ENCODE measurements around the gene RBM34. TPM values are rescaled to one million over a fixed set of nuclear protein-coding genes. Genes with fewer than 3 reads are reported as not detected.

RBM34 gene
- total and polyA plus RNA-seq, 2 donors (not counting 3 experiments of a cell fraction or from before 2014, with no cell fraction given) = 16.1 to 80.7 TPM

- H3K4me2 ChIP-seq (ENCODE audit: insufficient read depth, low read length) = peak overlapping the region; percentile 28
- ChIA-PET CTCF (interaction anchor here (1.2 to 2.8 kb wide), 4 partner anchors 9 to 295 kb away, joined by 3 to 14 read pairs (median 4); no protein-coding TSS in a partner anchor), POLR2A (no interaction called here)
- peaks cover 2% of the 10 kb centered on the region for H4K20me1 ChIP-seq (replicated peaks; ENCODE audit: control insufficient read depth, extremely low read depth, insufficient read depth, low read length)
- H3K27me3 ChIP-seq (ENCODE audit: control insufficient read depth in 2 of 2, insufficient read depth in 2 of 2, low read length in 2 of 2) = no peaks in the 10 kb centered on the region
- peaks cover 7% of the 10 kb centered on the region for H3K4me1 ChIP-seq (ENCODE audit: control insufficient read depth, extremely low read depth, insufficient read depth, low read length)
- DNase-seq (ENCODE audit: low read depth, low spot score) (no peak), FAIRE-seq (no peak)
- H3K27ac ChIP-seq (ENCODE audit: insufficient read depth, low read depth, low read length) = no peak overlapping the region
- no peaks in the 10 kb centered on the region for H3K9me1 ChIP-seq (replicated peaks; ENCODE audit: control insufficient read depth, extremely low read depth, insufficient read depth, low read length)
- TF ChIP-seq POLR2AphosphoS5 (IDR thresholded peaks at IDR 0.05; ENCODE audit: insufficient read depth, low read depth, low read length) = no peak
- no peak overlapping the region for H3K4me3 ChIP-seq (replicated peaks in 1 of 3; ENCODE audit: insufficient read depth in 1 of 3, low read depth in 1 of 3, low read length in 3 of 3)
- H2AFZ ChIP-seq (ENCODE audit: low read depth, low read length) = no peak overlapping the region
- H3K79me2 ChIP-seq (ENCODE audit: control insufficient read depth, insufficient read depth, low read length) = peaks cover 89% of the 10 kb centered on the region
- H3K9ac ChIP-seq (replicated peaks; ENCODE audit: extremely low read depth, insufficient read depth, low read length) = no peak overlapping the region
- H3K36me3 ChIP-seq (ENCODE audit: control insufficient read depth in 2 of 2, extremely low read depth in 1 of 2, insufficient read depth in 2 of 2, low read length in 2 of 2) = peaks cover 13 to 16% of the 10 kb centered on the region in 2 experiments
- dilution Hi-C loops (cut with MboI; ENCODE audit: extremely low pct_ligation_motif_present, low sequenced_read_pairs) (no loop called here), intact Hi-C loops (cut with micrococcal nuclease) (no loop called here)
- no TSS peak for BruUV-seq (replicated peaks)
- H3K9me3 ChIP-seq (replicated peaks; ENCODE audit: control insufficient read depth, insufficient read depth, low read length) = no peaks in the 10 kb centered on the region
Measured at GRCh38 chr1:235122348-235122747, 38.7 kb downstream of the RBM34 start.

- TF ChIP-seq CTCF (IDR thresholded peaks at IDR 0.05; ENCODE audit: extremely low read depth in 1 of 2, insufficient read depth in 1 of 2, low read depth in 1 of 2, low read length in 2 of 2) (no peak), EZH2 (IDR thresholded peaks at IDR 0.05; ENCODE audit: borderline replicate concordance, low read depth, low read length, severe bottlenecking) (no peak), MAX (IDR thresholded peaks at IDR 0.05; ENCODE audit: insufficient read depth, insufficient read length) (no peak), FOS (IDR thresholded peaks at IDR 0.05; ENCODE audit: borderline replicate concordance, insufficient read depth, low read length) (no peak), POLR2A (IDR thresholded peaks at IDR 0.05; ENCODE audit: low read depth, low read length) (no peak), JUN (IDR thresholded peaks at IDR 0.05; ENCODE audit: borderline replicate concordance, insufficient read depth, insufficient read length, low read depth) (no peak), MYC (IDR thresholded peaks at IDR 0.05; ENCODE audit: low read depth, low read length) (no peak), GATA2 (IDR thresholded peaks at IDR 0.05; ENCODE audit: insufficient read depth, insufficient read length, low read depth, low read length) (no peak), POLR2AphosphoS5 (IDR thresholded peaks at IDR 0.05; ENCODE audit: insufficient read depth, low read depth, low read length) (no peak)
- peaks cover 4% of the 10 kb centered on the region for H4K20me1 ChIP-seq (replicated peaks; ENCODE audit: control insufficient read depth, extremely low read depth, insufficient read depth, low read length)
- ChIA-PET CTCF (interaction anchor here (0.6 to 1.4 kb wide), 5 partner anchors 9 to 626 kb away, joined by 3 to 4 read pairs (median 3); no protein-coding TSS in a partner anchor), POLR2A (no interaction called here)
- BruUV-seq (replicated peaks) = no TSS peak
- H3K27ac ChIP-seq (ENCODE audit: insufficient read depth, low read depth, low read length) = no peak overlapping the region
- H3K79me2 ChIP-seq (ENCODE audit: control insufficient read depth, insufficient read depth, low read length) = peaks cover 30% of the 10 kb centered on the region
- intact Hi-C loops (cut with micrococcal nuclease) = no loop called here
- no peak for DNase-seq (ENCODE audit: low read depth, low spot score)
- peaks cover 20 to 23% of the 10 kb centered on the region in 2 experiments for H3K36me3 ChIP-seq (ENCODE audit: control insufficient read depth in 2 of 2, extremely low read depth in 1 of 2, insufficient read depth in 2 of 2, low read length in 2 of 2)
- H3K27me3 ChIP-seq (ENCODE audit: control insufficient read depth in 2 of 2, insufficient read depth in 2 of 2, low read length in 2 of 2) = no peaks in the 10 kb centered on the region
- FAIRE-seq = no peak
- H3K4me2 ChIP-seq (ENCODE audit: insufficient read depth, low read length) = no peak overlapping the region
- no peaks in the 10 kb centered on the region for H3K4me1 ChIP-seq (ENCODE audit: control insufficient read depth, extremely low read depth, insufficient read depth, low read length)
- no peak overlapping the region for H2AFZ ChIP-seq (ENCODE audit: low read depth, low read length)
- no peaks in the 10 kb centered on the region for H3K9me1 ChIP-seq (replicated peaks; ENCODE audit: control insufficient read depth, extremely low read depth, insufficient read depth, low read length)
- no peak overlapping the region for H3K4me3 ChIP-seq (replicated peaks in 1 of 3; ENCODE audit: insufficient read depth in 1 of 3, low read depth in 1 of 3, low read length in 3 of 3)
- no peak overlapping the region for H3K9ac ChIP-seq (replicated peaks; ENCODE audit: extremely low read depth, insufficient read depth, low read length)
- H3K9me3 ChIP-seq (replicated peaks; ENCODE audit: control insufficient read depth, insufficient read depth, low read length) = no peaks in the 10 kb centered on the region
- dilution Hi-C loops (cut with MboI; ENCODE audit: extremely low pct_ligation_motif_present, low sequenced_read_pairs) = no loop called here
Measured at GRCh38 chr1:235113183-235113917, 47.7 kb downstream of the RBM34 start.
